Naive thymus-derived CD4-positive, alpha-beta T cell (primary cell): Measurements from ENCODE around the gene ZMAT5. TPM values are rescaled to one million over a fixed set of nuclear protein-coding genes. Genes with fewer than 3 reads are reported as not detected.

ENCODE experiments used
- ATAC-seq: fragments of 150-1000 bp; cut with Tn5 transposase; 2 replicates; pipeline ENCODE4 v1.10.0; 2021; ENCODE audit warnings: mild to moderate bottlenecking, moderate library complexity
- CTCF ChIA-PET: fragments of 350-600 bp; sonication (Branson Sonifier 250); formaldehyde crosslinking; loops from one replicate; lab custom pipeline; 2021; ENCODE audit warnings: antibody characterized with exemption; lab: Charles Lee
- POLR2A ChIA-PET: fragments of 350-600 bp; sonication (Branson Sonifier 250); formaldehyde crosslinking; loops from one replicate; lab custom pipeline; 2021; ENCODE audit warnings: antibody characterized with exemption, inconsistent platforms; lab: Charles Lee
- DNase-seq, 9 donors: peaks; one replicate each; pipeline versions ENCODE4 v3.0.0 to v3.0.0-alpha.2; 2020 to 2022; ENCODE audit warnings: mixed read lengths in 1 of 9
- H3K27ac ChIP-seq: one replicate; pipeline ENCODE4 v1.7.0; 2013; ENCODE audit warnings: mild to moderate bottlenecking, low read depth, low read length, moderate library complexity
- H3K27me3 ChIP-seq, 2 donors: one replicate each; pipeline ENCODE4 v1.7.0; 2013; ENCODE audit warnings: low read length in 2 of 2, mild to moderate bottlenecking in 2 of 2, moderate library complexity in 2 of 2; ENCODE audit not compliant: control insufficient read depth in 2 of 2, insufficient read depth in 2 of 2
- H3K36me3 ChIP-seq, 3 experiments: 1 replicate in 2 of 3; 2 replicates in 1 of 3; pipeline ENCODE4 v1.7.0; 2013; ENCODE audit warnings: low read length in 3 of 3, mild to moderate bottlenecking in 3 of 3, moderate library complexity in 1 of 3; ENCODE audit not compliant: insufficient read depth in 3 of 3, control insufficient read depth in 2 of 3
- H3K4me1 ChIP-seq, 2 donors: one replicate each; pipeline ENCODE4 v1.7.0; 2013; ENCODE audit warnings: low read length in 2 of 2, mild to moderate bottlenecking in 2 of 2, moderate library complexity in 1 of 2; ENCODE audit not compliant: control insufficient read depth in 2 of 2, insufficient read depth in 2 of 2
- H3K4me3 ChIP-seq: 2 replicates; pipeline ENCODE4 v1.7.0; 2013; ENCODE audit warnings: mild to moderate bottlenecking, low read length
- H3K9me3 ChIP-seq, 3 experiments: 1 replicate in 2 of 3; 2 replicates in 1 of 3; pipeline ENCODE4 v1.7.0; 2013; ENCODE audit warnings: low read length in 3 of 3; ENCODE audit not compliant: control insufficient read depth in 2 of 3
- H3K27ac Mint-ChIP-seq, 9 donors: one replicate each; pipeline ENCODE4 v1.8.0; 2020 to 2022; ENCODE audit warnings: mixed read lengths in 9 of 9, mild to moderate bottlenecking in 8 of 9, moderate library complexity in 5 of 9, inconsistent platforms in 2 of 9
- H3K27me3 Mint-ChIP-seq, 5 donors: one replicate each; pipeline ENCODE4 v1.8.0; 2021 to 2022; ENCODE audit warnings: mixed read lengths in 5 of 5, mild to moderate bottlenecking in 1 of 5
- H3K36me3 Mint-ChIP-seq, 5 donors: one replicate each; pipeline ENCODE4 v1.8.0; 2020 to 2022; ENCODE audit warnings: mixed read lengths in 5 of 5, mild to moderate bottlenecking in 3 of 5, inconsistent platforms in 1 of 5
- H3K4me1 Mint-ChIP-seq, 7 donors: one replicate each; pipeline ENCODE4 v1.8.0; 2020 to 2022; ENCODE audit warnings: mixed read lengths in 7 of 7, mild to moderate bottlenecking in 3 of 7, inconsistent platforms in 1 of 7
- H3K4me3 Mint-ChIP-seq, 10 donors: one replicate each; pipeline ENCODE4 v1.8.0; 2020 to 2022; ENCODE audit warnings: mild to moderate bottlenecking in 10 of 10, mixed read lengths in 10 of 10, moderate library complexity in 6 of 10, inconsistent platforms in 2 of 10
- H3K9me3 Mint-ChIP-seq, 11 donors: one replicate each; pipeline ENCODE4 v1.8.0; 2020 to 2022; ENCODE audit warnings: mixed read lengths in 11 of 11, mild to moderate bottlenecking in 4 of 11, inconsistent platforms in 1 of 11, moderate library complexity in 1 of 11
- intact Hi-C, 2 donors: fragments of 100-400 bp; cut with micrococcal nuclease; formaldehyde crosslinking; loops; one replicate each; pipeline ENCODE4 v1.15.1; 2023
- polyA plus RNA-seq, 2 donors: library from polyadenylated mRNA; unstranded; fragments of 300-500 nt; fragmentation: Illumina TruSeq; gene quantifications; one replicate each; pipeline ENCODE4 v1.2.3, GENCODE V29; 2021
- total RNA-seq, 6 experiments: library from RNA in 5 of 6; stranded (reverse) in 5 of 6; gene quantifications; 1 replicate in 5 of 6; 2 replicates in 1 of 6; pipeline ENCODE4 v1.2.3 and lab custom pipeline; 2021 to 2026

Gene ZMAT5
- total and polyA plus RNA-seq, 7 experiments from 2014 or later, result 12.9 to 55.0 (median 14.9) TPM

DNA sequence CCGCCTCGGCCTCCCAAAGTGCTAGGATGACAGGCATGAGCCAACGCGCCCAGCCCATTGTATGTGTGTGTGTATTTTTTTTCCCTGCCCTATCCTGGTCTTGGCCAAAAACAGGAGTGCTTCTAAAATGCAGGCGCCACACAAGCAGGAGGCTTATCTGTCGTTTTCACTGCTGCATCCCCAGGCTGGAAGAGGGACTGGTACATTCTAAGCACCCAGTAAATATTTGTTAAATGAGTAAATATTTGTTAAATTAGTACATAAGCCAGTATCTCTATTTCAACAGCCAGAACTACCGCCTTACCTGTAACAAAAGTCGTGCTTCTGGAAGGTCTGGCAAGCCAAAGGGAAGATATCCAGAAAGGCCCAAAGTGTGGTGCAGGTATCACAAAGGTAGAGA is 46.3 kb upstream of the ZMAT5 start:
- Mint-ChIP-seq H3K27ac (no peak overlapping the region), H3K9me3 (no peaks in the 10 kb centered on the region), H3K4me3 (no peak overlapping the region), H3K27me3 (no peaks in the 10 kb centered on the region), H3K4me1 (no peaks in the 10 kb centered on the region), H3K36me3 (peaks cover 6 to 64% (median 28%) of the 10 kb centered on the region in 5 donors)
- Histone ChIP-seq H3K4me1 (no peaks in the 10 kb centered on the region), H3K4me3 (no peak overlapping the region), H3K9me3 (no peaks in the 10 kb centered on the region), H3K27me3 (no peaks in the 10 kb centered on the region), H3K36me3 (peaks cover 11 to 86% (median 32%) of the 10 kb centered on the region in 3 experiments), H3K27ac (no peak overlapping the region)
- intact Hi-C loops, result no loop called here
- CTCF ChIA-PET, result no interaction called here
- DNase-seq (no peak), ATAC-seq (no peak)
- POLR2A ChIA-PET, result no interaction called here

DNA sequence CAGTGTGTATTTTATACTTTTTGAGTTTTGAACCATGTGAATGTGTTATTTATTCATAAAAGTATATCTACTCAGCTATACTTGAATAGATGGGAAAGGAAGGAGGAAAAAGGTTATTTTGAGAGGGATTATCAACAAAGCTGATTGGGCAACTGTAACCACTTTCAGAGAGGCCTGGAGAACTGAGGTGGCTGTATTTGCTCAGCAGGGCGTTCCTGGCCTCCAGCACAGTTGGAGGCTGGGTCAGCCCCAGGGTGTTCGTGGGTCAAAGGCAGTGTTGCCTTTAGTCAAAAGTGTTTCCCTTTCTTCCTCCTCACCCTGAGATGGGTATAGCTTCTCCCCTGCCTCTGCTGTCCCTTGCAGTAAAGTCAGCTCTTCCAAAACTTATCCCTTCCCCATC is 44.6 kb upstream of the ZMAT5 start:
- H3K4me1 ChIP-seq, result no peaks in the 10 kb centered on the region
- H3K27ac ChIP-seq, result no peak overlapping the region
- H3K27me3 Mint-ChIP-seq, result no peaks in the 10 kb centered on the region
- peaks cover 15 to 87% (median 32%) of the 10 kb centered on the region in 3 experiments for H3K36me3 ChIP-seq
- ChIA-PET POLR2A (no interaction called here), CTCF (no interaction called here)
- H3K4me1 Mint-ChIP-seq, result peaks cover 0 to 3% (median 0%) of the 10 kb centered on the region in 7 donors
- peaks cover 6 to 66% (median 29%) of the 10 kb centered on the region in 5 donors for H3K36me3 Mint-ChIP-seq
- H3K4me3 Mint-ChIP-seq, result no peak overlapping the region
- H3K4me3 ChIP-seq, result no peak overlapping the region
- H3K9me3 Mint-ChIP-seq, result no peaks in the 10 kb centered on the region
- no peak overlapping the region for H3K27ac Mint-ChIP-seq
- intact Hi-C loops, result no loop called here
- ATAC-seq (no peak), DNase-seq (no peak)
- no peaks in the 10 kb centered on the region for H3K27me3 ChIP-seq
- H3K9me3 ChIP-seq, result no peaks in the 10 kb centered on the region

DNA sequence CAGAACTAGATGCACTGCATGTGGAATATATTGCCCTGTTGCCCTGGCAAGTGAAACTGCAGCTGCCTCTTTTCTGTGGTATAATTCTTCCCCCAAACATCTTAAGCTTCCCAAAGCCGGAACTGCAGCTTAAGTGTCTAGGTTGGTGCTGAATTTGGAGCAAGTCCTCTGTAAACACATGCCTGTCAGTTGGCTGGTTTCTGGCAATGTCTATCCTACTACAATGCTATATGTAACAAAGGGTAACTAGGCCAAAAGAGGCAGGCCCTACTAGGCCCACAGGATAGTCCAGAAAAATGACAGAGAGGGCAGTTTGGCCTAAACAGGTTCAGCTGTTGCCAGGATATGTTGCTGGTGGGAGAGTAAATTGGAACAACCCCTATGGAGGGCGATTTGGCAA is 43.4 kb upstream of the ZMAT5 start:
- Mint-ChIP-seq H3K4me3 (no peak overlapping the region), H3K27ac (peak overlapping the region in 1 of 9 donors; percentile 39), H3K27me3 (no peaks in the 10 kb centered on the region), H3K36me3 (peaks cover 12 to 70% (median 31%) of the 10 kb centered on the region in 5 donors), H3K9me3 (no peaks in the 10 kb centered on the region), H3K4me1 (peaks cover 0 to 6% (median 0%) of the 10 kb centered on the region in 7 donors)
- no peaks in the 10 kb centered on the region for H3K27me3 ChIP-seq
- ATAC-seq, result no peak
- H3K4me1 ChIP-seq, result no peaks in the 10 kb centered on the region
- DNase-seq, result no peak
- intact Hi-C loops, result no loop called here
- H3K4me3 ChIP-seq, result no peak overlapping the region
- H3K36me3 ChIP-seq, result peaks cover 25 to 87% (median 36%) of the 10 kb centered on the region in 3 experiments
- ChIA-PET POLR2A (no interaction called here), CTCF (no interaction called here)
- H3K9me3 ChIP-seq, result no peaks in the 10 kb centered on the region
- H3K27ac ChIP-seq, result no peak overlapping the region

DNA sequence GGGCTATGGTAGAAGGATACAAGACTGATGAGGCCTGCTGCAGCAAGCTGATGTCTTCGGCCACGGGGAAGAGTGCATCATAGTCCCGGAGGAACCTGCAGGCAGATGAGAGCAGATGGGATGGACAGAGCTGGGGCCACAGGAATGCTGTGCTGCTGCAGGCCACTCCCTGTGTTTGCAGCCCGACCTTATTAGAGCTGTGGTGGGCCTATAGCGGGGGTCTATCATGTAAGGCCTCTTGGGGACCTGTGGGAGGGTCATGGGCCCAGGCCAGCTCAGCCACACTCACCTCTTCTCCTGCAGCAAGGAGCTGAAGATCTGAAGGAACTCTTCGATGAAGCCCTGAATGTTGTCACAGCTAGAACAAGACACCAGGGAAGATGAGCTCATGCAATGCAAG is 39.4 kb upstream of the ZMAT5 start:
- no peaks in the 10 kb centered on the region for H3K9me3 Mint-ChIP-seq
- CTCF ChIA-PET, result no interaction called here
- H3K27me3 Mint-ChIP-seq, result no peaks in the 10 kb centered on the region
- H3K36me3 ChIP-seq, result peaks cover 22 to 80% (median 40%) of the 10 kb centered on the region in 3 experiments
- no peaks in the 10 kb centered on the region for H3K27me3 ChIP-seq
- H3K4me3 ChIP-seq, result no peak overlapping the region
- peak overlapping the region in 1 of 9 donors; percentile 67 for H3K27ac Mint-ChIP-seq
- no peak overlapping the region for H3K27ac ChIP-seq
- no peaks in the 10 kb centered on the region for H3K4me1 ChIP-seq
- H3K9me3 ChIP-seq, result no peaks in the 10 kb centered on the region
- peaks cover 12 to 62% (median 25%) of the 10 kb centered on the region in 5 donors for H3K36me3 Mint-ChIP-seq
- intact Hi-C loops, result no loop called here
- DNase-seq (no peak), ATAC-seq (no peak)
- H3K4me3 Mint-ChIP-seq, result no peak overlapping the region
- POLR2A ChIA-PET, result no interaction called here
- H3K4me1 Mint-ChIP-seq, result peaks cover 0 to 6% (median 0%) of the 10 kb centered on the region in 7 donors

- no peaks in the 10 kb centered on the region for H3K27me3 Mint-ChIP-seq
- H3K4me1 Mint-ChIP-seq, result peaks cover 0 to 6% (median 0%) of the 10 kb centered on the region in 7 donors
- Histone ChIP-seq H3K9me3 (no peaks in the 10 kb centered on the region), H3K4me1 (no peaks in the 10 kb centered on the region), H3K27ac (no peak overlapping the region), H3K27me3 (no peaks in the 10 kb centered on the region), H3K4me3 (no peak overlapping the region), H3K36me3 (peaks cover 24 to 83% (median 52%) of the 10 kb centered on the region in 3 experiments)
- ATAC-seq (no peak), DNase-seq (no peak)
- intact Hi-C loops, result no loop called here
- H3K4me3 Mint-ChIP-seq, result no peak overlapping the region
- H3K27ac Mint-ChIP-seq, result peak overlapping the region in 2 of 9 donors; percentile 46 to 64
- H3K9me3 Mint-ChIP-seq, result no peaks in the 10 kb centered on the region
- POLR2A ChIA-PET, result no interaction called here
- CTCF ChIA-PET, result no interaction called here
- peaks cover 18 to 69% (median 26%) of the 10 kb centered on the region in 5 donors for H3K36me3 Mint-ChIP-seq
Measured at GRCh38 chr22:29804985-29805384, 38.2 kb upstream of the ZMAT5 start.

DNA sequence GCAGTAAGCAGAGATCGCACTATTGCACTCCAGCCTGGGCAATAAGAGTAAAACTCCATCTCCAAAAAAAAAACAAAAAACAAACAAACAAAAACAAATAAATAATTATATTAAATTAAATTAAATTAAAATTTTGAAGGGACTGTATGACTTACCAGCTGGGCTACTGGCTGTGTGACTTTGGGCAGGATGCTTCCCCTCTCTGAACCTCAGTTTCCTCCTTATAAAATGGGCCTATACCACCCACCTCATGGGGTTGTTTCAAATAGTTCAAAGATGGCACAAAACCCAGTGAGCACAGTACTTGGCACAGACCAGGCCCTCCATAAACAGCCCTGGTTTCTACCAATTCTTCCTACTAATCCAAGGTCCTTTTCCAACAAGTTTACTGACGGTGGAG is 36.4 kb upstream of the ZMAT5 start:
- Histone ChIP-seq H3K36me3 (peaks cover 19 to 93% (median 55%) of the 10 kb centered on the region in 3 experiments), H3K4me1 (no peaks in the 10 kb centered on the region), H3K4me3 (no peak overlapping the region), H3K27me3 (no peaks in the 10 kb centered on the region), H3K27ac (no peak overlapping the region), H3K9me3 (no peaks in the 10 kb centered on the region)
- Mint-ChIP-seq H3K27me3 (no peaks in the 10 kb centered on the region), H3K9me3 (no peaks in the 10 kb centered on the region), H3K27ac (no peak overlapping the region), H3K4me1 (peaks cover 0 to 10% (median 0%) of the 10 kb centered on the region in 7 donors), H3K4me3 (no peak overlapping the region), H3K36me3 (peaks cover 20 to 79% (median 25%) of the 10 kb centered on the region in 5 donors)
- CTCF ChIA-PET, result no interaction called here
- intact Hi-C loops, result no loop called here
- no peak for ATAC-seq
- POLR2A ChIA-PET, result no interaction called here
- DNase-seq, result no peak

DNA sequence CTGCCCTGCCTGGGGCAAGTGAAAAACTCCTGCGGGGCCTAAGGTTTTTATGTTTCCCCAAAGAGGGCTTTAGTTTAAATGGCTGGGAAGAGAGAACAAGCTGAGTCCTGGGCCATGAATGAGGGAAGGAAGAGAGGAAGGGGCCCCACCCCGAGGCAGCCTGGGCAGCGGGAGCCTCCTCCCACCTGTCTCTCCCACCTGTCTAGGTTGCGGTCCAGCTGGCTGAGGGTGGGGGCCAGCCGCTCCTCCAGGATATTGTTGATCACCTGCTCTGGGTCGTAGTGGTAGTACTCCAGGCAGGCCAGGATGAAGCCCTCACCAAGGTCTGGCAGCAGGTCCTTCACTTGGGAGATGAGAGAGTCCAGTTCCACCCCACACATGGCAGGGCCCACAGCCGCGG is 35.0 kb upstream of the ZMAT5 start:
- no peak for ATAC-seq
- H3K4me3 ChIP-seq, result no peak overlapping the region
- CTCF ChIA-PET, result no interaction called here
- no peaks in the 10 kb centered on the region for H3K9me3 Mint-ChIP-seq
- no peaks in the 10 kb centered on the region for H3K4me1 ChIP-seq
- no peak overlapping the region for H3K27ac Mint-ChIP-seq
- H3K27me3 Mint-ChIP-seq, result no peaks in the 10 kb centered on the region
- no peak overlapping the region for H3K4me3 Mint-ChIP-seq
- H3K4me1 Mint-ChIP-seq, result peaks cover 0 to 13% (median 0%) of the 10 kb centered on the region in 7 donors
- H3K9me3 ChIP-seq, result no peaks in the 10 kb centered on the region
- peaks cover 21 to 74% (median 25%) of the 10 kb centered on the region in 5 donors for H3K36me3 Mint-ChIP-seq
- intact Hi-C loops, result no loop called here
- H3K27ac ChIP-seq, result no peak overlapping the region
- H3K27me3 ChIP-seq, result no peaks in the 10 kb centered on the region
- peaks cover 18 to 92% (median 50%) of the 10 kb centered on the region in 3 experiments for H3K36me3 ChIP-seq
- POLR2A ChIA-PET, result no interaction called here
- DNase-seq, result no peak
